Hematopoietic multipotent progenitor cell treated with erythropoietin and hydrocortisone succinate and interleukin-3 and kit ligand, for 4 days (in vitro differentiated cells): ENCODE results near the gene MARK2.

Experiments used
- DNase-seq: peaks from one replicate; pipeline ENCODE4 v3.0.0-alpha.2; 2015

The MARK2 gene

DNA sequence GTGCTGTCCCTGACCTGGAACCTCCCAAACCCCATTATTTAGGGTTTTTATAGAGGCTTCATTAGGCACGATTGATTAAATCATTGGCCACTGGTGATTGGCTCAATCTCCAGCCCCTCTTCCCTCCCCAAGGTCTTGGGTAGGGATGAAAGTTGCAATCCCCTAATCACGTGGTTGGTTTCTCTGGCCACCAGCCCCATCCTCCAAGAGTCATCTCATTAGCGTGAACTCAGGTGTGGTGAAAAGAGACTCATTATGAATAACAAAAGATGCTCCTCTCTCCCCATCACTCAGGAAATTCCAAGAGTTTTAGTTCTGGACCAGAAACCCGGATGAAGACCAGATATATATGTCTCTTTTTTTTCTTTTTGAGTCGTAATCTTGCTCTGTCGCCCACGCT is 7.6 kb upstream of the MARK2 start:
- no peak for DNase-seq

DNA sequence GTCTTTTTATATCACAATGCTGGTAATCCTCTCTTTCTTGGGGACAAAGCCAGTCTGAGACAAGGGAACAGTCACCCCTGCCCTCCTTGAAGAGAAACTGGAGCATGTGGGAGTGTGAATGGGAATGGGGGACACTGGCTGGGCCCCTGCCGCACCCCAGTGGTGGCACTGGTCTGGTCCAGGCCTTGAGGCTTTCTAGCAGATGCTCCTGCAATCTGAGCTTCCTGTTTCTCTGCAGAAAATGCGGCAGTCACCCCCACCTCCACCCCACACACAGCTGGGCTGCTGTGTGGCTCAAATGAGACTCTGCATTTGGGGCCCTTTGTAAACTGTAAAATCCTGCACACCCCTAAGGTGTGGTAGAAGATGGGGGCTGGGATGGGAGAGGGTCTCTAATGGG is 6.6 kb upstream of the MARK2 start:
- DNase-seq, result peak; percentile 55

DNA sequence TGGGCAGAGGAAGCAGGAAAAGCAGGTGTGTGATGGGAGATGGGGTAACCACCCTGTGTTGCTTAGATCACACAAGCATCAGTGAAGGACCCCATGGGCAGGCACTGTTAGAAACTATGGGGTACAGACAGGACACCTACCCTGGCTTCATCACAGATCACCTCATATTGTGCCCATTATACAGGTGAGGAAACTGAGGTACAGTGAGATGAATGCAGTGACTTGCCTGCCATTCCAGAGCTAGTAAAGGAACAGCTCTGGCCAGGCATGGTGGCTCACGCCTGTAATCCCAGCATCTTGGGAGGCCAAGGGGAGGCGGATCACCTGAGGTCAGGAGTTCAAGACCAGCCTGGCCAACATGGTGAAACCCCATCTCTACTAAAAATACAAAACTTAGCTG is 5.9 kb upstream of the MARK2 start:
- no peak for DNase-seq

DNA sequence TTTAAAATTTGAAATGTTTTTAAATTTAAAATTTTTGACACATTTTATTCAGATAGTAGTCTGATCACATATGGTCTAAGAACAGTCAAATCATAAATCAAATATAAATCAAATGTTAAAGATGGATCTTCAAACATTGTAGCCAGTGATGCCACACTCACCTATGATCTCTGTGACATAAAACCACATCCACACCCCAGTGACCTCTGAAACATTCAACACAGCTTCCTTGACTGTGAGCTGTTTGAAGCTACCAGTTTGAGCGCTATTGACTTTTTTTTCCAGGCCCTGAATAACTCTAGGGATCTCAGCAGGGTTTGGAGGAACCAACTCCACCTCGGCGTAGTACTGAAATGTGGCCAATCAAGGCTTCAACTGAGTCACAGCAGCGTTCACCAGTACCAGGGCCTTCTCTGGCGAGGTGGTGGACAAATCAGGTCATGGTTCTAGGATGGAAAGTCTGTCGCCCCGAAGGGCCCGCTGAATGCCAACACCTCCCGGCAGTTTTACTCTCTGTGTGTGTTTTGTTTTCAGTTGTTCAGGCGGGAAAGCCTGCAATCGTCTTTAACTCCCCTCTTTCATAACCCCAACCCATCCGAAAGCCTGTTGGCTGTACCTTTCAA is 4.3 kb upstream of the MARK2 start:
- no peak for DNase-seq

DNA sequence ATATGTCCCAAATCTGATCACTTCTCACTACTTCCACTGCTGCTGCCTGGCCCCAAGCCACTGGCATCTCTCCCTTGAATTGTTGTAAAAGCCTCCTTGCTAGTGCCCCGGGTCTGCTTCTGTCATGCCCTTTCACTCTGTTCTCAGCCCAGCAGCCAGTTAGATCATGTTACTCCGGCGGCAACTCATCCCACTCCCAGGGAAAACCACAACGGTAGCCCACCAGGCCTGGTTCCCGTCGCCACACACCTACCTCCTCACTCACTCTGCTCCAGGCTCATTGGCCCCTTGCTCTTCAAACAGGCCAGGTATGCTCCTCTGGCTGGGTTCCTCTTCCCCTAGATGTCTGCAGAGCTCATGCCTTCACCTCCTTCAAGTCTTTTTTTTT is 3.8 kb upstream of the MARK2 start:
- DNase-seq, result no peak

DNA sequence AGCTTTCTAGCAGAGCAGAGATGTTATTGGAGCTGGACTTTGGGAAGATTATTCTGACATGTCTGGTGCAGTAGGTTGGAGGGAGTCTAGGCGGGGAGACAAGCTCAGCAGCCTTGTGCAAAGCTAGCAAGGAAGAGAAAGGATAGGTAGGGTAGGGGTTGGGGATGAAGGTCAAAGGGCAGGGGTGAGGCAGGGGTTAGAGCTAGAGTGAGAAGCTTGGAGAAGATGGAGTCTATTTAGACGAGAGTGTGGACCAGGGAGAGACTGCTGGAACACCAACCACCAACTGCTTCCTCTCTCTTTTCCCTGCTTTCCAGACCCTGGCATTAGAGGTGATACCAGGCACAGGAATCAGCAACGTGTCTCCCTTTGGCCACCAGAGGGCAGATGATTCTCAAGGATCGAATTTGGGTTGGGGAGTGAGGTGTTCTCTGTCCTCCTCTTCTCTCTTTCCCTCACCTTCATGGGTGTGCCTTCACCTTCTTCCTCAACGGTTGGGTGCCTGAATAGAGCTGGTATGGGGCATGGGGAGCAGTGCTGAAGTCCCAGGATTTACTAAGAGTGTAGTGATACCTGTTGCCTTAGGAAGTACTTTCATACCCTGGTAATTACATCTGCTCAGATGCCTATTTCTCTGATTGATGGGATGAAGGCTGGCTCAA is 1.8 kb upstream of the MARK2 start:
- peak; percentile 88 for DNase-seq

DNA sequence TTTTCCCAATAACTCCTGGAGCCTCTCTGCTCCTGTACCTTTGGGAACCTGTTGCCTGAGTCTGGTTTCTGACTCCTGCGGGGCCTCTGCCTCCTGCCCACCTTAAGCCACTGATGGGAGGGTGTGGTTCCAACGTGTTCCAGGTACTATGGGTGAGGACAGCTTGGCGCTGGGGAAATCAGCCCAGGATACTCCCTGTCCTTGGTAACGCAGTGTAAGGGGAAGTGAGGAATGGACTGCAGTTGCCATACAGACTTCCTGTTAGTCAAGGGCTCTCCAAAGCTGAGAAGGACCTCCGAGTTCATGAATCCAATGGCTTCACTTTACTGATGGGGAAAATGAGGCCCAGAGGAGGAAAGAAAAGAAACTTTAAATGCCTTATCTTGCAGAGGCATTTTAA is 1.2 kb upstream of the MARK2 start:
- peak; percentile 28 for DNase-seq

DNA sequence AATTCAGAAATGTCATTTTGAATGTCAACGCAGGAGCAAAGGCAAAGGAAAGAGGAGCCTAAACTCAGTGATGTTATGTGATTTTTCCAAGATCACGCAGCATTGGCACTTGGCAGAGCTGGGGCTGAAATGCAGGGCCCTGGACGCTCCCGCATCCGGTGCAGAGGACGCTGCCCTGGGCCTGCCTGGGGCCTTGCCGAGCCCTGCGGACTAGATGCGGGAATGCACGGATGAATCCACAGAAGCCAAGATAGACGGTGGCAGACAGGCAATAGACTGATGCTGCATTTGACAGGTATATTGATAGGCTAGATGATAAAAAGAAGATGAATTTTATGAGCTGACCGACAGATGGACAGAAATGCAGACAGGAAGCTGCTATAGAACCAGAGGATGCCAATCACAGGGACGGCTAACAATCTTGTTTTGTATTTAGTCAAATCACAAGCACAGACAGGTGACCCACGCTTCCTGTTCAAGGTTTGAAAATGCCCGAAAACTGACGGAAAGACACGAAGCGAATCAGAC is 696 bp upstream of the MARK2 start:
- no peak for DNase-seq

DNA sequence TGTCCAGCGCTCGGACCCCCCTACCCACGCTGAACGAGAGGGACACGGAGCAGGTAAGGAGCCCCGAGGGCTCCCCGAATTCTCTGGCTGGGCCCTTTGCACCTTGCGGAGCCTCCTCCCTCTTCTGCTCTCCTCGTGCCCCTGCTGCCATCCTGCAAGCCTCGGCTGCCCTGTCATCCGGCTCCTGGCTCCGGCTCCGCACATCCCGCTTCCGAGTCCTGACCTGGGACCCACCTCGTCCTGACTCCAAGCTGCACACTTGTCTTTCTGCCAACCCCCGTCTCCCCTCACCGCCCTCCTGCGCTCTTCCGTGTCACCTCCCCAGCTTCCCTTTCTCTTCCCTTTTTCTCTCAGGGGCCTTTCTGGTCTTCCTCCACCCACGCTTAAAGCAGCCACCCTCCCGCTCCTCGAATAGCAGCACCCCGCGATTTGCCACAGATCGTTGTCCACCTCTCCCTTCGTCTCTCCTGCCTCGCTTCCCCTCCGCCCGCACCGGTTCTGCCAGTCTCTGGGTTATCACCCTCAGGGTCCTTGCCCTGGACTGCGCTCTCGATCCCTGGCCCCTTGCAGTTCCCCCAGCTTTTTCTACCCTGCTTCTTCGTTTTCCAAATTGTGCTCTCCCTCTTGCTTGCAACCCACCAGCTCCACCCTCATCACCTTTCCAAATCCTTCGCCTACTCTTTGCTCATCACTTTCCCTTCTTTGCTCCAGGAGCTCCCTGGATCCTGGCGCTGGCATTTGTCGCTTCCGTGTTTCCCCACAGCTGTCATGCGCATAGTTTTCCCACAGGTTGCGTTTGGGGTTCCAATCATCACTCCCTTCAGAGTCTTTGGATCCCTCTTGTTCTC is 822 bp downstream of the MARK2 start:
- peak; percentile 72 for DNase-seq

DNA sequence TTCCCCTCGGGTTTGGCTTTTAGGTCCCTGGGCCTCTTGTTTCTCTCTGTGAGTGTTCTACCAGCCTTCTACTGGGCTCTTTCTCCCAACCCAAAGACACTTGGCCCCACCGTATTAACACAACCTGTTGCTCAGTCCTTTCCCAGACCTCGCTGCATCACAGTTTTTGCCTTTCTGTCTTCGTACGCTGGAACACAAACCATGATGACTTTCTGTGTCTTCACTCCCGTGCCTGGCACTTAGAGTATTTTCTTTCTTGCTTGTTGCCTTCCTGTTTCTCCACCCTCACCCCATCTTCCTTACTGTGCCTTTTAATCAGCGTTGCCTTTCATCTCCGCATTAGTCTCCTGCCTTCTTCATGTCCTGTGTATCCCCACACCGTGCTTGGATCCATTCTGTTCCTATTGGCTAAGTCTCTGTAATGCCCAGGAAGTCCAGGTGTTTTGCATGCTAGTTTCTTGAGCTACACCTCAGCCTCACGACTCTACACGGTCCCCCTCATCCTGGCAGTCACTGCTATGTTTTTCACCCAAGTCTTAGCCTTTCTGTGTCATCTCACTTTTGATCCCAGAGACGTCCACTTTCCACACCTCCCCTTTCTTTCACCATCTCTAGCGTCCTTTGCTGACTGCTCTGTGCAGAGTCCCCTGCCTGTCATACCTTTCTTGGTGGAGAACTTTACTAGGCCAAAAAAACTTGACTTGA is 1.6 kb downstream of the MARK2 start:
- peak; percentile 33 for DNase-seq

DNA sequence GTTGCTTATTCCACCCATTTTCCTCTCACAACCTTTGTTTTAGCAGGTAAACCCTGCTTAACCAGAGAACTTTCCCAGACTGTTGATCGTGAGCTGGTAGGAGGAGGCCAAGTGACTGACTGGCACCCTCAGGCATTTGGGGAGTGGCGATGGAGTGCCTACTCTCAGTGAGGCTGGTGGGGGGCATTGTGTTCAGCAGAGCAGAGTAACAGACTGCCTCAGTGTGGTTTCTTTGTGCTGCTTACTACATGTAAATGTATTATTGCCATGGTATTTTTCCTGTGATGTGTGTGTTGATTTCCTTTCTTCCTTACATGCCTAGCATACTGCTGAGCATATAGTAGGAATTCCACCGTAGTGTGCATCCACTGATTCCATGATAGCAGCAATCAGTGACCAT is 2.6 kb downstream of the MARK2 start:
- DNase-seq, result no peak

DNA sequence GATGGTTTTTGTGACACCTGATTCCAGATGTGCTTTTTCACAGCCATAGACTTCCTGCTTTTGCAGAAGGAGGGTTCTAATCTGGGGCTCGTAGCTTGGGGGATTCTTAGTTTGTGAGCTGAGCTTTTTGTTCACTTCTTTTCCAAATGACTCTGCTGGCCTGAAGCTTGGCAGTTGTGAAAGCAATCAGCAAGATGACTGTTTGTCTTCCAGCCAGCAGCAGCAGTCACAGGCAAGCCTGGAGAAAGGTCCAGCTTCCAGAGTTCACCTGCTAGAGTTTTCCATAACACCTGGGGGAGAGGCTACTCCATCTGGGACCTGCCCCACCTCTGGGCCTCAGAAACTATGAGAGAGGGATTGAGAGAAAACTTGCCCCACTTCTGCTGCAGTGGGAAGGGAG is 4.1 kb downstream of the MARK2 start:
- no peak for DNase-seq

DNA sequence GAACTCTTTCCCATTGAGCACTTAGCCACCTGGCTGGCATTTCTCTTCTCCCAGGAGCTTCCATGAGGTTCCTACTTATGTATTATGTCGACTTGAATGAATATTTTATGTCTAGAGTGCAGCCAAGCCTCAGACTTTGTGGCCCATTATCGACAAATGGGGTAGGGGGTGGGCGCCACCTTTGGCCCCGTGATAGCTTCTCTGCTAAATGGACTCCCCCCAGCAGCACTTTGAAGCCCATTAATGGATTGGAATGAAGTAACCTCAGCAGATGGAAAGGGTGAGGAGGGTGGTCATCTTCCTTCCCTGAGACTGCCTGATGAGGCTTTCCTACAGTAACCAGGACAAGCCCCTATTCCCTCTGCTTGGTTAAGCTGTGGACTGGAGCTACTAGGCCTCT is 5.9 kb downstream of the MARK2 start:
- DNase-seq, result no peak

DNA sequence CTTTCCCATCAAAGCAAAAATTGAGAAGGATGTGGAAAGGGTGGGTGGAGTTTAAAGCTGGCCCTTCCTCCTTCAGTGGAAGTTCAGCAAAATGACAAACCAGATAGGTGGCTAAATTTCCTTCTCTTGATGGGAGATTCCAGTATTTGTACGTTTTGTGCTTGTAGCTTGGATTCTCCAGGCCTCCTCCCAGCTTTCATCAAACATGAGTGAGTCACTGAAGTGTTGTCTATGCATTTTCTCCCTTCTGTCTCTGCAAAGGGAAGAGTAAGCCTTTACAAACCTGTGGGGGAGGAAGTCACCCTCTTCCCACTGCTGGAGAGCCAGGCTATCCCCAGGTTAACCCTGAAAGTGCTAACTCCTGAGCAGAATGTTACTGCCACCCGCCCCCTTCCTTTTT is 6.4 kb downstream of the MARK2 start:
- DNase-seq, result no peak

DNA sequence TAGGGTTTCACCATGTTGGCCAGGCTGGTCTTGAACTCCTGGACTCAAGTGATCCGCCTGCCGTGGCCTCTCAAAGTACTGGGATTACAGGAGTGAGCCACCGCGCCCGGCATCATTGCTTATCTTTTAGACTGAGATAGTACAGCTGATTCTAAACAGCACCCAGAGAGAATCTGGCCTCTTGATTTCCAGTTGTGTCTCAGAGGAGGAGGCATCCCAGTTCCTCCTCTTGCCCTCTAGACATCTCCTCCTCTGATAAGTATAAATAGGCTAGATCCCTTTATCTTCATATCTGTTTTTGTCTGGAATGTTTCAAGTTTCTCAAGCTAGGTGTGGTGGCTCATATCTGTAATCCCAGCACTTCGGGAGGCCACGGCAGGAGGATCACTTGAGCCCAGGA is 7.0 kb downstream of the MARK2 start:
- no peak for DNase-seq

DNA sequence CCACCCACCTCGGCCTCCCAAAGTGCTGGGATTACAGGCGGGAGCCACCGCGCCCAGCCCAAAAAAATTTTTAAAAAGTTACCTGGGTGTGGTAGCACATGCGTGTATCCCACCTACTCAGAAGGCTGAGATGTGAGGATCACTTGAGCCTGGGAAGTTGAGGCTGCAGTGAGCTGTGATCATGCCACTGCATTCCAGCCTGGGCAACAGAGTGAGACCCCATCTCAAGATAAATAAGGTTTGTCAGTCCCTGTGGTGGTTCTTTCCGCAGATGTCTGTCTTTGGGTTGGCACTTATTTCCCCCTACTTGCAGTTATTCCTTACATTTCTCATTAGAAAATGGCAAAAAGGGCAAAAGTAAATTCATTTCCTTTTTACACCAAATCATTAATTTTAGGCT is 8.0 kb downstream of the MARK2 start:
- no peak for DNase-seq

DNA sequence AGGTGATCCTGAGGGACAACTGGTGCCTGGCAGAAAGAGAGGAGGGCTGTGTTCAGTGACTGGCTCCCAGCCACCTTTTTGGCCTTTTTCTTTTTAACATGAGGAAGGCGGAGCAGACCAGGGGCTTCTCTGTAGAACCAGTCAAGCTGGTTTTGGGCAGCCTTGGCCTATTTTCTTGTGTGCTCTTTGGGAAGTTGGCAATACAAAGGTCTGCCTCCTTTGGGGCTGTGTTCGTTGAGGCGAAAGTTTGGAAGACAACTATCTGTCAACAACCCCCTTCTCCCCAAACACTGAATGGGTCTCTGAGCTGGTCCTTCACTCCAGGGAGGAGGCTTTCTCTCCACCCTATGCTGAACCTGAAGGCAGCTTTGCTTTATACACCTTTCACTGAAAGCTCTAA is 8.5 kb downstream of the MARK2 start:
- no peak for DNase-seq

DNA sequence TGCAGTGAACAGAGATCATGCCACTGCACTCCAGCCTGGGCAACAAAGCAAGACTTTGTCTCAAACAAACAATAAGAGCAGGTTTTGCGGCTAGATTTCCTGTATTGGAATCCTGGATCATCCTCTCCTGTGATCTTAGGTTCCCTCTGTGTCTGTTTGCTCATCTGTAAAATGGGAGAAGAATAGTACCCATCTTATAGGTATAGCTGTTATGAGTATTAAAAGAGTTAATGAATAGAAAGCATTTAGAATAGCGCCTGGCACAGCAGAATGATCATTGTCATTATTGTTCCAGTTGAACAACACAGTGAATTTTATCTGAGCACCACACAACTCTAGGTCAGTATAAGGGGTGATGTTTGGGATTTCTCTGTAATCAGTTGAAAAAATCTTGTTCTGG is 10.8 kb downstream of the MARK2 start:
- DNase-seq, result no peak

DNA sequence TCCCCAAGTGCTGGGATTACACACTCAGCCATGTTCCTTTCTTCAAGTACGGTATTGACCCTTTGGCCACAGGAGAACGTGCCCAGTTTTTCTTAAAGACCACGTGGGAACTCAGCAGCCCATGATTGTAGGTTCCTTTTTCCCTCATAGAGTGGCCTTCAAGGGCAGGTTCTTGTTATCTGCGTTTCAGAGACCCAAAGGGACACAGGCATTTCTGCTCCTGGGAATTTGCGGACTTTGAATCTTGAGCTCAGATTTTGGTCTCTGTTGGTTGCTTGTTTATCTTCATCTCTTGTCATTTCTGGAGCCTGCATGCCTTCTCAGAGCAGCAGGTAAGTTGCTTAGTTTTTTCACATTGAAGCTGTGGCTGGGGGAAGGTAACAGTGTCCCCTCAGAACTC is 12.0 kb downstream of the MARK2 start:
- no peak for DNase-seq

DNA sequence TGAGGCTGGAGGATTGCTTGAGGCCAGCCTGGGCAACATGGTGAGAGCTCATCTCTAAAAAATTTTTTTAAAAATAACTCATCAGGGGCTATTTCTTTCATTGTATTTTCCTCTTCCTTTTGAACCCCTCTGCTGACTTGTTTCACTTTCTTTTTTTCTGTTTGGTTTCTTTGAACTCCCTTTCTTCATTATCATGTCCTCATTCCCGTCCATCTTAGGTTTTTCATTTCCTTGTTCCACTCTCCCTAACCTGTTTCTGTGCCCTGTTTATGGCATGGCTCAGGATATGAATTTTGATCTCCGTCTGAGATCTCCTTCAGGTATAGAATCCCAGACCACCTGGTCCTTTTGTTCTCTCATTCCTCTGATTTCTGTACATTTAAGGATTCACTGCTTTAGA is 12.5 kb downstream of the MARK2 start:
- DNase-seq, result no peak

DNA sequence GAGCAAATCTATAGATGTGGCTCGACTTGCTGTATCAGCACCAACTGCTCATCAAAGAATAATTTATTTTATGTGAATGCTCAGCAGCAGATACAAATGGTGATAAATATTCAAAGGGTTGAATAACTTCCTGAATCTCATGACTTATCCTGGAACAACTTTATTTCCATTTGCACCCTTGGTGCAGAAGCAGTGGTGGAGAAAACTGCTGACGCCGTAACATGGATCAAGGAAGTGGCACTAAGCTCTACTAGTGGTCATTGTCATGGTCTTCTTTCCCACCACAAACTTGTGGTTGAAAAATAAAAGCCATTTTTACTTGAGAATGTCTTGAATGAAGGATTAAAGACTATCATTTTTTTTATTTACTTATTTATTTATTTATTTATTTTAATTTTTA is 14.6 kb downstream of the MARK2 start:
- no peak for DNase-seq

DNA sequence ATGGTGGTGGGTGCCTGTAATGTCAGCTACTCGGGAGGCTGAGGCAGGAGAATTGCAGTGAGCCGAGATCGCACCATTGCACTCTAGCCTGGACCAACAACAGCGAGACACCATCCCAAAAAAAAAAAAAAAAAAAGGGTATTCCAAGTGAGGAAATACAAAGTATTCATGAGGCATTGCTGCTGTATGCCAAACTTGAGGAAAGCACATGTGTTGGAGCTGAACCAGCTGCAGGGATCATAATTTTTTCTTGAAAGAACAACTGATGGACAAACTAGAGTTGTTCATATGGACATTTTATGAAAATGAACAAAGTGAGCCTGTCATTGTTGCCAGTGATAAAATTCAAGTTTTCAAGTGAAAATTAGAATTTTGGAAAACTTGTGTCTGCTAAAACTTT is 15.8 kb downstream of the MARK2 start:
- DNase-seq, result no peak

DNA sequence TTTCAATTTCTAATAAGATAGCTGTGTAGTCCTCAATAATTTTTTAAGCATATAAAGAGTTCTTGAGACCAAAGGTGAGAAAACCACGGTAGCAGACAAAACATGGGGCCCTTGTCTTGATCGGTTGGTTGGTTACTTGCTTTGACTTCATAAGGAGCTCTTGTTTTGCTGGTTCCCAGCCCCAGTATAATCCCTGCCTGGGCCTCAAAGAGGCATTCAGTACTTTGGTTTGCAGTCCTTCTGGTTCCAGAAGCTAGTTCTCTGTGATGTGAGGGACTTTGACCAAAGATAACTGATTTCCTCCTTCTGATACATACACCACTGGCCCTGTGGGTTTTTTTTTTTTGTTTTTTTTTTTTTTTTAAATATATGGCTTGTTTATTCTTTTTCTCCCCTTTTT is 17.1 kb downstream of the MARK2 start:
- peak; percentile 55 for DNase-seq
